ENCODE data around the gene RMP24.
"Not testable (repeated sequence)": the region's sequence is repeated elsewhere in the genome, so short reads cannot be mapped to it uniquely, and the experiment has no call there.

The RMP24 gene

GRCh38 chr18:35962320-35962719 is 10.2 kb upstream of the RMP24 start:
- H3K27ac ChIP-seq (ENCODE audit: low read depth, low read length), result no peak overlapping the region
- no peak for DNase-seq (ENCODE audit: low read depth in 4 of 6, low spot score in 6 of 6)
- H3K27me3 ChIP-seq (ENCODE audit: control insufficient read depth, insufficient read depth, low read length), result no peaks in the 10 kb centered on the region
- H3K4me1 ChIP-seq (ENCODE audit: control insufficient read depth, insufficient read depth, low read length), result no peaks in the 10 kb centered on the region
- no peaks in the 10 kb centered on the region for H3K36me3 ChIP-seq (ENCODE audit: control insufficient read depth, insufficient read depth, low read length)
- H3K9me3 ChIP-seq (ENCODE audit: control insufficient read depth, insufficient read depth, low read length), result peaks cover 5% of the 10 kb centered on the region
- WGBS (ENCODE audit: insufficient coverage), result 93% methylated on average over 2 of the region's 2 CpGs
- H3K4me3 ChIP-seq (ENCODE audit: low read depth, low read length), result no peak overlapping the region

- H3K4me3 ChIP-seq (ENCODE audit: low read depth, low read length), result no peak overlapping the region
- H3K36me3 ChIP-seq (ENCODE audit: control insufficient read depth, insufficient read depth, low read length), result no peaks in the 10 kb centered on the region
- no peak for DNase-seq (ENCODE audit: low read depth in 4 of 6, low spot score in 6 of 6)
- no peaks in the 10 kb centered on the region for H3K4me1 ChIP-seq (ENCODE audit: control insufficient read depth, insufficient read depth, low read length)
- no peak overlapping the region for H3K27ac ChIP-seq (ENCODE audit: low read depth, low read length)
- no peaks in the 10 kb centered on the region for H3K27me3 ChIP-seq (ENCODE audit: control insufficient read depth, insufficient read depth, low read length)
- H3K9me3 ChIP-seq (ENCODE audit: control insufficient read depth, insufficient read depth, low read length), result peaks cover 5% of the 10 kb centered on the region
These were observed 8.2 kb upstream of the RMP24 start for GRCh38 chr18:35964319-35964718.

- not testable (repeated sequence) for H3K27me3 ChIP-seq (ENCODE audit: control insufficient read depth, insufficient read depth, low read length); H3K36me3 ChIP-seq (ENCODE audit: control insufficient read depth, insufficient read depth, low read length); H3K4me1 ChIP-seq (ENCODE audit: control insufficient read depth, insufficient read depth, low read length); DNase-seq (ENCODE audit: low read depth in 4 of 6, low spot score in 6 of 6); H3K27ac ChIP-seq (ENCODE audit: low read depth, low read length); H3K4me3 ChIP-seq (ENCODE audit: low read depth, low read length); H3K9me3 ChIP-seq (ENCODE audit: control insufficient read depth, insufficient read depth, low read length)
- WGBS (ENCODE audit: insufficient coverage), result 100% methylated on average over 1 of the region's 4 CpGs
These were observed 4.6 kb upstream of the RMP24 start for GRCh38 chr18:35967866-35968265.

GRCh38 chr18:35968278-35968880 is 4.1 kb upstream of the RMP24 start:
- Histone ChIP-seq H3K4me3 (ENCODE audit: low read depth, low read length) (no peak overlapping the region), H3K4me1 (ENCODE audit: control insufficient read depth, insufficient read depth, low read length) (peaks cover under 1% of the 10 kb centered on the region), H3K36me3 (ENCODE audit: control insufficient read depth, insufficient read depth, low read length) (no peaks in the 10 kb centered on the region), H3K27me3 (ENCODE audit: control insufficient read depth, insufficient read depth, low read length) (no peaks in the 10 kb centered on the region), H3K27ac (ENCODE audit: low read depth, low read length) (no peak overlapping the region), H3K9me3 (ENCODE audit: control insufficient read depth, insufficient read depth, low read length) (no peaks in the 10 kb centered on the region)
- DNase-seq (ENCODE audit: low read depth in 4 of 6, low spot score in 6 of 6), result no peak
- 72% methylated on average over 5 of the region's 9 CpGs for WGBS (ENCODE audit: insufficient coverage)

GRCh38 chr18:35969676-35970075 is 2.8 kb upstream of the RMP24 start:
- Histone ChIP-seq H3K4me3 (ENCODE audit: low read depth, low read length) (no peak overlapping the region), H3K9me3 (ENCODE audit: control insufficient read depth, insufficient read depth, low read length) (no peaks in the 10 kb centered on the region), H3K27ac (ENCODE audit: low read depth, low read length) (no peak overlapping the region), H3K27me3 (ENCODE audit: control insufficient read depth, insufficient read depth, low read length) (no peaks in the 10 kb centered on the region), H3K4me1 (ENCODE audit: control insufficient read depth, insufficient read depth, low read length) (peaks cover 6% of the 10 kb centered on the region), H3K36me3 (ENCODE audit: control insufficient read depth, insufficient read depth, low read length) (no peaks in the 10 kb centered on the region)
- DNase-seq (ENCODE audit: low read depth in 4 of 6, low spot score in 6 of 6), result no peak

GRCh38 chr18:35971661-35972196 is 750 bp upstream of the RMP24 start:
- DNase-seq (ENCODE audit: low read depth in 4 of 6, low spot score in 6 of 6), result peak in 1 of 6 donors; percentile 54
- Histone ChIP-seq H3K4me1 (ENCODE audit: control insufficient read depth, insufficient read depth, low read length) (peaks cover 6% of the 10 kb centered on the region), H3K27me3 (ENCODE audit: control insufficient read depth, insufficient read depth, low read length) (no peaks in the 10 kb centered on the region), H3K9me3 (ENCODE audit: control insufficient read depth, insufficient read depth, low read length) (no peaks in the 10 kb centered on the region), H3K36me3 (ENCODE audit: control insufficient read depth, insufficient read depth, low read length) (peaks cover 1% of the 10 kb centered on the region), H3K27ac (ENCODE audit: low read depth, low read length) (peak overlapping the region; percentile 93), H3K4me3 (ENCODE audit: low read depth, low read length) (peak overlapping the region; percentile 92)
- 28% methylated on average over 9 of the region's 15 CpGs for WGBS (ENCODE audit: insufficient coverage)

GRCh38 chr18:35973650-35974049 is 1.2 kb downstream of the RMP24 start:
- Histone ChIP-seq H3K9me3 (ENCODE audit: control insufficient read depth, insufficient read depth, low read length) (no peaks in the 10 kb centered on the region), H3K4me3 (ENCODE audit: low read depth, low read length) (peak overlapping the region; percentile 92), H3K4me1 (ENCODE audit: control insufficient read depth, insufficient read depth, low read length) (peaks cover 6% of the 10 kb centered on the region), H3K27me3 (ENCODE audit: control insufficient read depth, insufficient read depth, low read length) (no peaks in the 10 kb centered on the region), H3K36me3 (ENCODE audit: control insufficient read depth, insufficient read depth, low read length) (peaks cover 15% of the 10 kb centered on the region), H3K27ac (ENCODE audit: low read depth, low read length) (peak overlapping the region; percentile 34)
- 68% methylated on average over 2 of the region's 12 CpGs for WGBS (ENCODE audit: insufficient coverage)
- no peak for DNase-seq (ENCODE audit: low read depth in 4 of 6, low spot score in 6 of 6)

GRCh38 chr18:35974181-35974580 is 1.7 kb downstream of the RMP24 start:
- no peaks in the 10 kb centered on the region for H3K27me3 ChIP-seq (ENCODE audit: control insufficient read depth, insufficient read depth, low read length)
- no CpG with 5 or more reads among the region's 3 CpGs for WGBS (ENCODE audit: insufficient coverage)
- H3K36me3 ChIP-seq (ENCODE audit: control insufficient read depth, insufficient read depth, low read length), result peaks cover 15% of the 10 kb centered on the region
- peaks cover 6% of the 10 kb centered on the region for H3K4me1 ChIP-seq (ENCODE audit: control insufficient read depth, insufficient read depth, low read length)
- H3K9me3 ChIP-seq (ENCODE audit: control insufficient read depth, insufficient read depth, low read length), result no peaks in the 10 kb centered on the region
- DNase-seq (ENCODE audit: low read depth in 4 of 6, low spot score in 6 of 6), result peak in 2 of 6 donors; percentile 13 to 44
- H3K4me3 ChIP-seq (ENCODE audit: low read depth, low read length), result no peak overlapping the region
- peak overlapping the region; percentile 34 for H3K27ac ChIP-seq (ENCODE audit: low read depth, low read length)

GRCh38 chr18:35979112-35979511 is 6.6 kb downstream of the RMP24 start:
- no peaks in the 10 kb centered on the region for H3K9me3 ChIP-seq (ENCODE audit: control insufficient read depth, insufficient read depth, low read length)
- no peak for DNase-seq (ENCODE audit: low read depth in 4 of 6, low spot score in 6 of 6)
- H3K27me3 ChIP-seq (ENCODE audit: control insufficient read depth, insufficient read depth, low read length), result no peaks in the 10 kb centered on the region
- H3K27ac ChIP-seq (ENCODE audit: low read depth, low read length), result no peak overlapping the region
- peaks cover 25% of the 10 kb centered on the region for H3K36me3 ChIP-seq (ENCODE audit: control insufficient read depth, insufficient read depth, low read length)
- no peaks in the 10 kb centered on the region for H3K4me1 ChIP-seq (ENCODE audit: control insufficient read depth, insufficient read depth, low read length)
- no peak overlapping the region for H3K4me3 ChIP-seq (ENCODE audit: low read depth, low read length)

GRCh38 chr18:35982409-35983114 is 10.1 kb downstream of the RMP24 start:
- no peak for DNase-seq (ENCODE audit: low read depth in 4 of 6, low spot score in 6 of 6)
- H3K4me1 ChIP-seq (ENCODE audit: control insufficient read depth, insufficient read depth, low read length), result no peaks in the 10 kb centered on the region
- H3K36me3 ChIP-seq (ENCODE audit: control insufficient read depth, insufficient read depth, low read length), result peaks cover 19% of the 10 kb centered on the region
- no peaks in the 10 kb centered on the region for H3K9me3 ChIP-seq (ENCODE audit: control insufficient read depth, insufficient read depth, low read length)
- no peak overlapping the region for H3K27ac ChIP-seq (ENCODE audit: low read depth, low read length)
- H3K4me3 ChIP-seq (ENCODE audit: low read depth, low read length), result no peak overlapping the region
- no peaks in the 10 kb centered on the region for H3K27me3 ChIP-seq (ENCODE audit: control insufficient read depth, insufficient read depth, low read length)
- no CpG with 5 or more reads among the region's 2 CpGs for WGBS (ENCODE audit: insufficient coverage)

Data from spinal cord (tissue), 9 donors.